H1 (cell line): ENCODE data around the gene SHCBP1. TPM values are rescaled to one million over a fixed set of nuclear protein-coding genes. Genes with fewer than 3 reads are reported as not detected.
"Not testable (repeated sequence)": the region's sequence is repeated elsewhere in the genome, so short reads cannot be mapped to it uniquely, and the experiment has no call there.

Experiments used
- CTCF ChIA-PET: fragments of 300-600 bp; sonication (Branson Sonifier 250); formaldehyde crosslinking; loops from one replicate; lab custom pipeline; 2021; ENCODE audit not compliant: partially characterized antibody; lab: Charles Lee
- POLR2A ChIA-PET: fragments of 300-600 bp; sonication (Branson Sonifier 250); formaldehyde crosslinking; loops from one replicate; lab custom pipeline; 2021; ENCODE audit warnings: inconsistent platforms; ENCODE audit not compliant: partially characterized antibody; lab: Charles Lee
- DNase-seq, 2 experiments: peaks; one replicate each; pipeline versions ENCODE4 v3.0.0 to v3.0.0-alpha.2; 2010 to 2022; ENCODE audit warnings: low spot score in 2 of 2, low read depth in 1 of 2, mixed read lengths in 1 of 2
- FAIRE-seq: peaks from 2 replicates; lab custom pipeline; 2011; peaks lifted over from hg19 to GRCh38; lab: Jason Lieb, UNC
- H2AFZ ChIP-seq: 2 replicates; pipeline ENCODE4 v1.8.1; 2012; ENCODE audit warnings: low read length, inconsistent platforms
- H2AK5ac ChIP-seq: 2 replicates; pipeline ENCODE4 v1.6.1; 2013; ENCODE audit warnings: low read depth, low read length
- H2BK120ac ChIP-seq: replicated peaks from 2 replicates; pipeline ENCODE3; 2013; ENCODE audit warnings: low read depth, low read length, inconsistent platforms
- H2BK12ac ChIP-seq: 2 replicates; pipeline ENCODE4 v1.6.1; 2013; ENCODE audit warnings: low read depth, low read length
- H2BK15ac ChIP-seq: 2 replicates; pipeline ENCODE4 v1.6.1; 2013; ENCODE audit warnings: low read length
- H2BK20ac ChIP-seq: 2 replicates; pipeline ENCODE4 v1.6.1; 2013; ENCODE audit warnings: low read length
- H2BK5ac ChIP-seq: 2 replicates; pipeline ENCODE4 v1.6.1; 2013; ENCODE audit warnings: low read depth, low read length
- H3K14ac ChIP-seq: 2 replicates; pipeline ENCODE4 v1.6.1; 2013; ENCODE audit warnings: inconsistent platforms; ENCODE audit not compliant: insufficient read length
- H3K18ac ChIP-seq: 2 replicates; pipeline ENCODE4 v1.6.1; 2013; ENCODE audit warnings: low read length; ENCODE audit errors: extremely low read depth
- H3K23ac ChIP-seq: 2 replicates; pipeline ENCODE4 v1.6.1; 2013; ENCODE audit warnings: inconsistent platforms; ENCODE audit not compliant: insufficient read length
- H3K23me2 ChIP-seq: 2 replicates; pipeline ENCODE4 v1.6.1; 2013; ENCODE audit warnings: low read depth, low read length
- H3K27ac ChIP-seq: 2 replicates; pipeline ENCODE4 v1.6.1; 2011; ENCODE audit warnings: low read depth, low read length, inconsistent platforms
- H3K27me3 ChIP-seq, 4 experiments: replicated peaks in 1 of 4; 1 replicate in 1 of 4; 2 replicates in 3 of 4; pipeline versions ENCODE4 v1.6.1 to v1.8.1; 2011 to 2013; ENCODE audit warnings: low read length in 3 of 4, mild to moderate bottlenecking in 3 of 4, inconsistent platforms in 2 of 4, mixed read lengths in 2 of 4, moderate library complexity in 1 of 4; ENCODE audit not compliant: control insufficient read depth in 3 of 4, insufficient read depth in 3 of 4; ENCODE audit errors: extremely low read depth in 1 of 4
- H3K36me3 ChIP-seq, 4 experiments: 2 replicates each; pipeline versions ENCODE4 v1.6.1 to v1.8.1; 2011 to 2013; ENCODE audit warnings: mild to moderate bottlenecking in 4 of 4, low read length in 3 of 4, moderate library complexity in 2 of 4, control low read depth in 1 of 4, inconsistent platforms in 1 of 4; ENCODE audit not compliant: insufficient read depth in 4 of 4, control insufficient read depth in 2 of 4
- H3K4ac ChIP-seq: replicated peaks from 2 replicates; pipeline ENCODE3; 2013; ENCODE audit warnings: low read length, low read depth, mixed read lengths, inconsistent platforms; ENCODE audit not compliant: insufficient read length
- H3K4me1 ChIP-seq, 4 experiments: replicated peaks in 1 of 4; 1 replicate in 1 of 4; 2 replicates in 3 of 4; pipeline versions ENCODE4 v1.6.1 to v1.8.1; 2011 to 2013; ENCODE audit warnings: low read length in 3 of 4, inconsistent platforms in 2 of 4, mixed read lengths in 1 of 4; ENCODE audit not compliant: insufficient read depth in 4 of 4, control insufficient read depth in 3 of 4
- H3K4me2 ChIP-seq, 2 experiments: 2 replicates each; pipeline versions ENCODE4 v1.6.1 to v1.8.1; 2011 to 2013; ENCODE audit warnings: low read depth in 2 of 2, low read length in 2 of 2, control low read depth in 1 of 2, inconsistent platforms in 1 of 2, mild to moderate bottlenecking in 1 of 2; ENCODE audit not compliant: insufficient read depth in 1 of 2
- H3K4me3 ChIP-seq, 4 experiments: fragments of 200-600, 300-600 bp in 1 of 4; sonication (generic), shearing (Covaris generic), sonication (Bioruptor Twin) in 1 of 4; 2 replicates each; pipeline versions ENCODE4 v1.5.1 to v1.8.1; 2011 to 2016; ENCODE audit warnings: low read length in 4 of 4, low read depth in 3 of 4, control low read depth in 2 of 4, inconsistent platforms in 2 of 4, mild to moderate bottlenecking in 2 of 4, mixed read lengths in 1 of 4, moderate library complexity in 1 of 4; ENCODE audit not compliant: insufficient read depth in 2 of 4; ENCODE audit errors: extremely low read depth in 1 of 4
- H3K56ac ChIP-seq: replicated peaks from 2 replicates; pipeline ENCODE3; 2013; ENCODE audit warnings: low read depth, mild to moderate bottlenecking, mixed read lengths, low read length, inconsistent platforms; ENCODE audit not compliant: insufficient read length
- H3K79me1 ChIP-seq: 2 replicates; pipeline ENCODE4 v1.6.1; 2013; ENCODE audit warnings: low read depth, low read length, control low read depth
- H3K79me2 ChIP-seq, 2 experiments: 2 replicates each; pipeline versions ENCODE4 v1.6.1 to v1.8.1; 2012 to 2013; ENCODE audit warnings: low read length in 2 of 2, mild to moderate bottlenecking in 2 of 2, inconsistent platforms in 1 of 2; ENCODE audit not compliant: insufficient read depth in 2 of 2, control insufficient read depth in 1 of 2
- H3K9ac ChIP-seq, 4 experiments: replicated peaks in 1 of 4; 1 replicate in 1 of 4; 2 replicates in 3 of 4; pipeline versions ENCODE4 v1.6.1 to v1.8.1; 2011 to 2013; ENCODE audit warnings: low read depth in 3 of 4, low read length in 3 of 4, control low read depth in 2 of 4, mild to moderate bottlenecking in 2 of 4, moderate library complexity in 2 of 4, inconsistent platforms in 1 of 4; ENCODE audit errors: extremely low read depth in 1 of 4
- H3K9me3 ChIP-seq, 2 experiments: 2 replicates each; pipeline versions ENCODE4 v1.6.1 to v1.8.1; 2012 to 2013; ENCODE audit warnings: mild to moderate bottlenecking in 2 of 2, moderate library complexity in 2 of 2, control low read depth in 1 of 2, inconsistent platforms in 1 of 2, low read depth in 1 of 2, low read length in 1 of 2, mixed read lengths in 1 of 2; ENCODE audit not compliant: insufficient read depth in 2 of 2
- H4K20me1 ChIP-seq, 2 experiments: replicated peaks in 1 of 2; 2 replicates each; pipeline versions ENCODE3 to v1.8.1; 2011 to 2013; ENCODE audit warnings: inconsistent platforms in 2 of 2, low read length in 2 of 2, mild to moderate bottlenecking in 1 of 2; ENCODE audit not compliant: insufficient read depth in 2 of 2, control insufficient read depth in 1 of 2
- H4K5ac ChIP-seq: 2 replicates; pipeline ENCODE4 v1.6.1; 2013; ENCODE audit warnings: low read length, low read depth, mixed read lengths, inconsistent platforms; ENCODE audit not compliant: insufficient read length
- H4K8ac ChIP-seq: 2 replicates; pipeline ENCODE4 v1.8.0; 2013; ENCODE audit warnings: mild to moderate bottlenecking, moderate library complexity, low read length, inconsistent platforms; ENCODE audit not compliant: insufficient read depth; ENCODE audit errors: extremely low read depth
- H4K91ac ChIP-seq: replicated peaks from 2 replicates; pipeline ENCODE3; 2013; ENCODE audit warnings: low read length, mixed read lengths, inconsistent platforms; ENCODE audit not compliant: insufficient read length
- WGBS, 2 experiments: shearing (Covaris generic) in 1 of 2; methylation state at CpG; one replicate each; pipeline versions ENCODE4 v1.1.6 to v1.1.7; 2013 to 2015; ENCODE audit warnings: low lambda C conversion rate in 2 of 2, mixed read lengths in 2 of 2, inconsistent platforms in 1 of 2, low coverage in 1 of 2, missing lambda C conversion rate in 1 of 2; ENCODE audit not compliant: insufficient replicate concordance in 2 of 2, insufficient coverage in 1 of 2, insufficient read length in 1 of 2; ENCODE audit errors: extremely low coverage in 1 of 2, missing lambda C conversion rate in 1 of 2; 5-methylcytosine and 5-hydroxymethylcytosine counted together
- polyA plus RNA-seq, 7 experiments: library from polyadenylated mRNA; depleted of rRNA in 3 of 7; stranded (reverse) in 5 of 7; unstranded in 2 of 7; fragments of >200 nt in 5 of 7; fragments of 200-250 nt in 2 of 7; gene quantifications; 1 replicate in 5 of 7; 2 replicates in 1 of 7; 4 replicates in 1 of 7; pipeline versions ENCODE4 v1.2.1 to v1.2.3, GENCODE V29; 2011 to 2013; ENCODE audit warnings: missing spikeins in 2 of 7, mixed read lengths in 2 of 7
- total RNA-seq: library from RNA; stranded (reverse); fragmentation: NEBNext Ultra II Directional; extraction: Animal tissue kit (Norgen Biotek cat#: 25700); gene quantifications from 2 replicates; pipeline ENCODE4 v1.2.1, GENCODE V29; 2021

SHCBP1 gene
- total and polyA plus RNA-seq, 2 of the 8 experiments (the other 6 are each of a cell fraction or from before 2014, with no cell fraction given): 5.7 to 14.8 TPM

DNA sequence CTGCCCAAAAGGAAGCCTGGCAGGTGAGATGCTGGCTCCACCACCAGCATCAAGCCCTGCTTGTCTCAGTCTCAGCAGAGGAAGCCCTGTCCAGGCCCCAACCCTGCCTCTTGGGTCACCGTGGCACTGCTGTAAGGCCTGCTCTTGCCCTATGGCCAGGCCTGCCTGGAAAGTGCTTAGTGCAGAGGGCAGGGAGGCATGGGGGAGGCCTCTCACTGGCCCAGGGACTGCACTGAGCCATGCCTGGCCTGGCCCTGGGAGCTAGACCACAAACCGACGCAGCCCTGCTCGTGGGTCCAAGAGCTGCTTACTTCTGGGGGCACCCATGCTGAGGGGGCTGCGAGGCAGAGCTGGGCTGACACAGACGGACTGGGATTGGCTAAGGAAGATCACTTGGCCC lies 3.7 kb upstream of the SHCBP1 start:
- H3K14ac ChIP-seq, H3K4me3 ChIP-seq, H4K20me1 ChIP-seq, DNase-seq, H3K9me3 ChIP-seq, H3K79me1 ChIP-seq, H2BK120ac ChIP-seq, H4K5ac ChIP-seq, H4K8ac ChIP-seq, H2AFZ ChIP-seq, H2AK5ac ChIP-seq, POLR2A ChIA-PET, H3K27me3 ChIP-seq, H2BK5ac ChIP-seq, CTCF ChIA-PET, H4K91ac ChIP-seq, H2BK15ac ChIP-seq, H3K4ac ChIP-seq, H3K4me1 ChIP-seq, H3K56ac ChIP-seq, H2BK20ac ChIP-seq, H3K36me3 ChIP-seq, H3K4me2 ChIP-seq, H3K23me2 ChIP-seq, H2BK12ac ChIP-seq, H3K23ac ChIP-seq, H3K27ac ChIP-seq, H3K18ac ChIP-seq, H3K9ac ChIP-seq, FAIRE-seq: not testable (repeated sequence)
- peaks cover 0 to 10% of the 10 kb centered on the region in 2 experiments; a peak in 3 of 4 replicates for H3K79me2 ChIP-seq
- 86% methylated on average over 5 of the region's 6 CpGs; no CpG with 5 or more reads in 1 of the 2 experiments for WGBS, 2 experiments

GRCh38 chr16:46623707-46624106 lies 2.5 kb upstream of the SHCBP1 start:
- DNase-seq, H3K9ac ChIP-seq, H3K9me3 ChIP-seq, H3K18ac ChIP-seq, FAIRE-seq, H4K20me1 ChIP-seq, H3K23me2 ChIP-seq, H3K27me3 ChIP-seq, H2AFZ ChIP-seq, H3K79me1 ChIP-seq, H2BK5ac ChIP-seq, POLR2A ChIA-PET, H3K23ac ChIP-seq, H3K4me1 ChIP-seq, H3K27ac ChIP-seq, CTCF ChIA-PET, H3K4ac ChIP-seq, H2BK120ac ChIP-seq, H2AK5ac ChIP-seq, H3K4me3 ChIP-seq, H3K56ac ChIP-seq, H3K14ac ChIP-seq, H2BK15ac ChIP-seq, H2BK20ac ChIP-seq, H4K8ac ChIP-seq, H4K91ac ChIP-seq, H4K5ac ChIP-seq, H3K36me3 ChIP-seq, H3K4me2 ChIP-seq, H2BK12ac ChIP-seq: not testable (repeated sequence)
- H3K79me2 ChIP-seq: peaks cover 0 to 18% of the 10 kb centered on the region in 2 experiments; a peak in 3 of 4 replicates
- whole genome bisulfite sequencing, 2 experiments: 100% methylated on average over 1 of the region's 6 CpGs; no CpG with 5 or more reads in 1 of the 2 experiments
